ENCODE measurements around the gene BBS9. TPM values are rescaled to one million over a fixed set of nuclear protein-coding genes. Genes with fewer than 3 reads are reported as not detected.
"Not testable (repeated sequence)": the region's sequence is repeated elsewhere in the genome, so short reads cannot be mapped to it uniquely, and the experiment has no call there.

BBS9 gene
- total RNA-seq, 4 donors from 2014 or later: 16.4 to 26.0 (median 21.4) TPM

- no peak overlapping the region for H3K27ac ChIP-seq
- WGBS: 86% methylated on average over 2 of the region's 2 CpGs
- no peak for DNase-seq (ENCODE audit: low spot score in 2 of 2)
- peaks cover 8% of the 10 kb centered on the region for H3K36me3 ChIP-seq
- TF ChIP-seq POLR2A (IDR thresholded peaks at IDR 0.05) (no peak), CTCF (IDR thresholded peaks at IDR 0.05) (no peak), POLR2AphosphoS5 (IDR thresholded peaks at IDR 0.05) (no peak)
- H3K4me3 ChIP-seq: no peak overlapping the region
- H3K27me3 ChIP-seq: no peaks in the 10 kb centered on the region
- peaks cover 10% of the 10 kb centered on the region for H3K9me3 ChIP-seq
- no peaks in the 10 kb centered on the region for H3K4me1 ChIP-seq
Observed at GRCh38 chr7:33299425-33299824, 170.1 kb downstream of the BBS9 start.

- no peak overlapping the region for H3K4me3 ChIP-seq
- no peak for TF ChIP-seq CTCF (IDR thresholded peaks at IDR 0.05)
- no peak for TF ChIP-seq POLR2AphosphoS5 (IDR thresholded peaks at IDR 0.05)
- TF ChIP-seq EP300 (IDR thresholded peaks at IDR 0.05): no peak
- TF ChIP-seq POLR2A (IDR thresholded peaks at IDR 0.05): no peak
- 67% methylated on average over 1 of the region's 1 CpG for whole genome bisulfite sequencing
Observed at GRCh38 chr7:33300131-33300530, 170.8 kb downstream of the BBS9 start.

GRCh38 chr7:33300742-33301141 is 171.4 kb downstream of the BBS9 start:
- no peak overlapping the region for H3K4me3 ChIP-seq
- TF ChIP-seq EP300 (IDR thresholded peaks at IDR 0.05) (no peak), POLR2AphosphoS5 (IDR thresholded peaks at IDR 0.05) (no peak), CTCF (IDR thresholded peaks at IDR 0.05) (no peak), POLR2A (IDR thresholded peaks at IDR 0.05) (no peak)

More at GRCh38 chr7:33300131-33300530, 170.8 kb downstream of the BBS9 start:
- Histone ChIP-seq H3K9me3 (peaks cover 10% of the 10 kb centered on the region), H3K27ac (no peak overlapping the region), H3K4me1 (no peaks in the 10 kb centered on the region), H3K27me3 (no peaks in the 10 kb centered on the region), H3K36me3 (peaks cover 8% of the 10 kb centered on the region)
- no peak for DNase-seq (ENCODE audit: low spot score in 2 of 2)

GRCh38 chr7:33303978-33304557 is 174.7 kb downstream of the BBS9 start:
- not testable (repeated sequence) for H3K27ac ChIP-seq; DNase-seq (ENCODE audit: low spot score in 2 of 2); H3K27me3 ChIP-seq; H3K4me3 ChIP-seq; H3K4me1 ChIP-seq; H3K36me3 ChIP-seq
- 93% methylated on average over 20 of the region's 33 CpGs for WGBS
- H3K9me3 ChIP-seq: peaks cover 10% of the 10 kb centered on the region

More at GRCh38 chr7:33300742-33301141, 171.4 kb downstream of the BBS9 start:
- no peak for DNase-seq (ENCODE audit: low spot score in 2 of 2)
- Histone ChIP-seq H3K4me1 (no peaks in the 10 kb centered on the region), H3K27ac (no peak overlapping the region), H3K27me3 (no peaks in the 10 kb centered on the region), H3K9me3 (peaks cover 10% of the 10 kb centered on the region), H3K36me3 (peaks cover 8% of the 10 kb centered on the region)

GRCh38 chr7:33307205-33307604 is 177.8 kb downstream of the BBS9 start:
- Histone ChIP-seq H3K4me1 (no peaks in the 10 kb centered on the region), H3K27me3 (no peaks in the 10 kb centered on the region), H3K36me3 (peaks cover 8% of the 10 kb centered on the region), H3K4me3 (no peak overlapping the region), H3K9me3 (no peaks in the 10 kb centered on the region), H3K27ac (no peak overlapping the region)
- no peak for DNase-seq (ENCODE audit: low spot score in 2 of 2)
- TF ChIP-seq POLR2AphosphoS5 (IDR thresholded peaks at IDR 0.05) (no peak), CTCF (IDR thresholded peaks at IDR 0.05) (no peak), EP300 (IDR thresholded peaks at IDR 0.05) (no peak), POLR2A (IDR thresholded peaks at IDR 0.05) (no peak)

- Histone ChIP-seq H3K27me3 (no peaks in the 10 kb centered on the region), H3K4me1 (no peaks in the 10 kb centered on the region), H3K4me3 (no peak overlapping the region), H3K27ac (no peak overlapping the region), H3K9me3 (no peaks in the 10 kb centered on the region), H3K36me3 (peaks cover 8% of the 10 kb centered on the region)
- DNase-seq (ENCODE audit: low spot score in 2 of 2): no peak
- no peak for TF ChIP-seq EP300 (IDR thresholded peaks at IDR 0.05)
- no peak for TF ChIP-seq CTCF (IDR thresholded peaks at IDR 0.05)
- TF ChIP-seq POLR2A (IDR thresholded peaks at IDR 0.05): no peak
- no peak for TF ChIP-seq POLR2AphosphoS5 (IDR thresholded peaks at IDR 0.05)
- WGBS: 50% methylated on average over 1 of the region's 1 CpG
Observed at GRCh38 chr7:33310546-33310945, 181.2 kb downstream of the BBS9 start.

Measured in suprapubic skin (tissue), 4 donors.